Upper lobe of left lung (tissue), 6 donors: ENCODE results near the gene INO80D. TPM values are rescaled to one million over a fixed set of nuclear protein-coding genes. Genes with fewer than 3 reads are reported as not detected.
"Not testable (repeated sequence)": the region's sequence is repeated elsewhere in the genome, so short reads cannot be mapped to it uniquely, and the experiment has no call there.

Source experiments
- ATAC-seq, 2 donors: fragments of 200-7000 bp; cut with Tn5 transposase; one replicate each; pipeline ENCODE4 v1.9.1; 2022; ENCODE audit warnings: mild to moderate bottlenecking in 2 of 2, moderate library complexity in 2 of 2; ENCODE audit not compliant: low FRiP score in 2 of 2
- DNase-seq, 2 donors: peaks; one replicate each; pipeline ENCODE4 v3.0.0-alpha.2; 2019 to 2020
- H3K27ac ChIP-seq, 4 donors: fragments of 200-600 bp; sonication (generic); one replicate each; pipeline ENCODE4 v1.5.1; 2016 to 2019
- H3K27me3 ChIP-seq, 4 donors: fragments of 200-600 bp; sonication (generic); one replicate each; pipeline ENCODE4 v1.5.1; 2017 to 2019
- H3K36me3 ChIP-seq, 4 donors: fragments of 200-600 bp; sonication (generic); one replicate each; pipeline ENCODE4 v1.5.1; 2016 to 2019
- H3K4me1 ChIP-seq, 4 donors: fragments of 200-600 bp; sonication (generic); one replicate each; pipeline ENCODE4 v1.5.1; 2018 to 2019
- H3K4me3 ChIP-seq, 4 donors: fragments of 200-600 bp; sonication (generic); one replicate each; pipeline ENCODE4 v1.5.1; 2017 to 2019; ENCODE audit warnings: mild to moderate bottlenecking in 2 of 4, moderate library complexity in 1 of 4
- H3K9me3 ChIP-seq, 4 donors: fragments of 200-600 bp; sonication (generic); one replicate each; pipeline ENCODE4 v1.5.1; 2018 to 2019
- EP300 ChIP-seq, 4 donors: sonication (generic); formaldehyde crosslinking; IDR thresholded peaks; one replicate each; pipeline ENCODE4 v1.5.1; 2017; ENCODE audit warnings: antibody characterized with exemption in 4 of 4, control low read depth in 2 of 4
- POLR2A ChIP-seq, 4 donors: fragments of 450-650 bp; IDR thresholded peaks; one replicate each; pipeline ENCODE4 v1.5.1; 2016 to 2017; ENCODE audit warnings: antibody characterized with exemption in 4 of 4, mild to moderate bottlenecking in 2 of 4
- POLR2AphosphoS5 ChIP-seq, 2 donors: sonication (generic); formaldehyde crosslinking; IDR thresholded peaks; one replicate each; pipeline ENCODE4 v1.5.1; 2017; ENCODE audit warnings: antibody characterized with exemption in 2 of 2
- WGBS, 2 donors: methylation state at CpG; one replicate each; pipeline ENCODE4 v1.1.5; 2017 to 2018; 5-methylcytosine and 5-hydroxymethylcytosine counted together
- total RNA-seq, 6 donors: library from RNA; depleted of rRNA in 4 of 6; stranded (reverse); fragments of >200 nt in 4 of 6; gene quantifications; one replicate each; pipeline versions ENCODE4 v1.1.0 to v1.2.1, GENCODE V29; 2016 to 2021
- TF ChIP-seq, protein P1 (sequence below), 6 experiments: fragments of 450-650 bp in 4 of 6; fragments of 200-600 bp in 2 of 6; sonication (generic) in 2 of 6; IDR thresholded peaks; one replicate each; pipeline ENCODE4 v1.5.1; 2016 to 2019; ENCODE audit warnings: antibody characterized with exemption in 6 of 6
- donor health status: DM: no; HTN: no; CAD: no; lungs with moderate emphysema.
- donor health status: DM: no; HTN: yes; CAD: no; lungs with severe emphysema.

The INO80D gene
- total RNA-seq, 6 donors from 2014 or later = 13.0 to 50.3 (median 21.9) TPM

DNA sequence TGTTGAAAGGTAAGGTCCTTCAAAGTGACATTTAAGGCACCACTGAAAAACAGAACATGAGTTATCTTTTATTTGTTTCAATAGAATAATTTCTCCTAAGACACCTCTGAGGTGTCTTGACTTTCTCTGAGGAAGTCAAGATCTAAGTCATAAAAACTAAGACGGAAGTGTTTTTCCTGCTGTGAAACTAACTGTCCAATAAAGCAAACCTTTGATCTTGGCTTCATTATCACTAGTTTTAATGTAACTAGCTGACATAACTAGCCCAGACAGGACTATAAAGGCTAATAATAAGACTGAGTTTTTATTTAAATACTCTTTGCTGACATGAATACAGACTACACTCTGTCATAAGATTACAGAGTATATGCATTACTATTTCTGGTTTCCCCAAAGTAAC lies 36.6 kb downstream of the INO80D start:
- Histone ChIP-seq H3K9me3 (no peaks in the 10 kb centered on the region), H3K27me3 (no peaks in the 10 kb centered on the region), H3K4me1 (no peaks in the 10 kb centered on the region), H3K36me3 (peaks cover 3 to 38% (median 7%) of the 10 kb centered on the region in 4 donors), H3K4me3 (no peak overlapping the region), H3K27ac (no peak overlapping the region)
- ATAC-seq = no peak
- DNase-seq = no peak
- 68 to 77% methylated on average over 1 of the region's 1 CpG for WGBS, 2 donors
- no peak for TF ChIP-seq EP300 (IDR thresholded peaks at IDR 0.05)
- TF ChIP-seq POLR2AphosphoS5 (IDR thresholded peaks at IDR 0.05) = no peak
- TF ChIP-seq, protein P1, sequence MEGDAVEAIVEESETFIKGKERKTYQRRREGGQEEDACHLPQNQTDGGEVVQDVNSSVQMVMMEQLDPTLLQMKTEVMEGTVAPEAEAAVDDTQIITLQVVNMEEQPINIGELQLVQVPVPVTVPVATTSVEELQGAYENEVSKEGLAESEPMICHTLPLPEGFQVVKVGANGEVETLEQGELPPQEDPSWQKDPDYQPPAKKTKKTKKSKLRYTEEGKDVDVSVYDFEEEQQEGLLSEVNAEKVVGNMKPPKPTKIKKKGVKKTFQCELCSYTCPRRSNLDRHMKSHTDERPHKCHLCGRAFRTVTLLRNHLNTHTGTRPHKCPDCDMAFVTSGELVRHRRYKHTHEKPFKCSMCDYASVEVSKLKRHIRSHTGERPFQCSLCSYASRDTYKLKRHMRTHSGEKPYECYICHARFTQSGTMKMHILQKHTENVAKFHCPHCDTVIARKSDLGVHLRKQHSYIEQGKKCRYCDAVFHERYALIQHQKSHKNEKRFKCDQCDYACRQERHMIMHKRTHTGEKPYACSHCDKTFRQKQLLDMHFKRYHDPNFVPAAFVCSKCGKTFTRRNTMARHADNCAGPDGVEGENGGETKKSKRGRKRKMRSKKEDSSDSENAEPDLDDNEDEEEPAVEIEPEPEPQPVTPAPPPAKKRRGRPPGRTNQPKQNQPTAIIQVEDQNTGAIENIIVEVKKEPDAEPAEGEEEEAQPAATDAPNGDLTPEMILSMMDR (IDR thresholded peaks at IDR 0.05) = no peak
- TF ChIP-seq POLR2A (IDR thresholded peaks at IDR 0.05) = no peak

DNA sequence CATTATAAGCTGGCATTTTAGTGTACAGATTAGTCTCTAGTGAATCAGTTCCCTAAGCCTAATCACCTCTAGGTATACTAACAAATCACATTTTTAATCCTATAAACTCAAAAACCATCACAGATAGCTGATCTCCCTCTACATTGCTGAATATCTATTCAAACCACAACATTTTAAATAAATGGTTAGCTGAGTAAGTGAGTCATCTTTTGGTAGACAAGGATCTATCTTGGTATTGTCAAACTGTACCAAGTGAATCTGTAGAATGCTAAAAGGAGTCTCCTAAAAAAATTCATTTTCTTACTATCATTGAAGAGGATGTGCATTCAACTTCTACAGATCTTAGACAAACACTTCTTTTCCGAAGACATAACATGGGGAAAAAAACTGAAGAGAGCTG lies 40.7 kb downstream of the INO80D start:
- no peaks in the 10 kb centered on the region for H3K4me1 ChIP-seq
- no peak overlapping the region for H3K4me3 ChIP-seq
- H3K36me3 ChIP-seq = peaks cover 3 to 27% (median 9%) of the 10 kb centered on the region in 4 donors
- no peaks in the 10 kb centered on the region for H3K27me3 ChIP-seq
- H3K9me3 ChIP-seq = no peaks in the 10 kb centered on the region
- no peak for ATAC-seq
- 79 to 88% methylated on average over 1 of the region's 1 CpG for WGBS, 2 donors
- no peak overlapping the region for H3K27ac ChIP-seq
- no peak for TF ChIP-seq POLR2AphosphoS5 (IDR thresholded peaks at IDR 0.05)
- TF ChIP-seq, protein P1 (IDR thresholded peaks at IDR 0.05) = no peak
- TF ChIP-seq POLR2A (IDR thresholded peaks at IDR 0.05) = no peak
- DNase-seq = no peak

DNA sequence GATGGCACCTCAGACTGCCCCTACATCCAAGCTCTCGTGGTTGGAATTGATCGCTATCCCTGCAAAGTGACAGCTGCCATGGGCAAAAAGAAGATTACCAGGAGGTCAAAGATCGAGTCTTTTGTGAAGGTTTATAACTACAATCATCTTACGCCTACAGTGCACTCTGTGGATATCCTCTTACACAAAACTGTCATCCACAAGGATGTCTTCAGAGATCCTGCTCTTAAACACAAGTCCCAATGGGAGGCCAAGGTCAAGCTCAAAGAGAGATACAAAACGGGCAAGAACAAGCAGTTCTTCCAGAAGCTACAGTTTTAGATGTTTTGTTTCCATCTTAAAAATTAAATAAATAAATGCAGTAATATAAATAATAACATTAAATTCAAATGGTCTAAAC lies 45.4 kb downstream of the INO80D start:
- ATAC-seq (no peak), DNase-seq (no peak)
- Histone ChIP-seq H3K4me1 (no peaks in the 10 kb centered on the region), H3K4me3 (no peak overlapping the region), H3K27me3 (no peaks in the 10 kb centered on the region), H3K9me3 (no peaks in the 10 kb centered on the region), H3K27ac (no peak overlapping the region), H3K36me3 (peaks cover 0 to 40% (median 6%) of the 10 kb centered on the region in 4 donors)
- 93 to 94% methylated on average over 5 of the region's 5 CpGs for WGBS, 2 donors
- TF ChIP-seq, protein P1 (IDR thresholded peaks at IDR 0.05) = no peak
- TF ChIP-seq POLR2A (IDR thresholded peaks at IDR 0.05) (no peak), EP300 (IDR thresholded peaks at IDR 0.05) (no peak), POLR2AphosphoS5 (IDR thresholded peaks at IDR 0.05) (no peak)

DNA sequence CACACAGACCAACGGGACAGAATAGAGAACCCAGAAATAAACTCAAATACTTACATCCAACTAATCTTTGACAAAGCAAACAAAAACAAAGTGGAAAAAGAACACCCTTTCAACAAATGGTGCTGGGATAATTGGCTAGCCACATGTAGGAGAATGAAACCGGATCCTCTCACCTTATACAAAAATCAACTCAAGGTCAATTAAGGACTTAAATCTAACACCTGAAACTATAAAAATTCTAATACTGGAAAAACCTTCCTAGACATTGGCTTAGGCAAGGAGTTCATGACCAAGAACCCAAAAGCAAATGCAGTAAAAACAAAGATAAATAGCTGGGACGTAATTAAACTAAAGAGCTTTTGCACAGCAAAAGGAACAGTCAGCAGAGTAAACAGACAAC lies 50.6 kb downstream of the INO80D start:
- not testable (repeated sequence) for H3K9me3 ChIP-seq, H3K27me3 ChIP-seq, H3K27ac ChIP-seq, DNase-seq, H3K4me3 ChIP-seq, ATAC-seq, H3K4me1 ChIP-seq
- H3K36me3 ChIP-seq = peaks cover 0 to 49% (median 9%) of the 10 kb centered on the region in 4 donors
- 91 to 92% methylated on average over 3 of the region's 3 CpGs for WGBS, 2 donors

DNA sequence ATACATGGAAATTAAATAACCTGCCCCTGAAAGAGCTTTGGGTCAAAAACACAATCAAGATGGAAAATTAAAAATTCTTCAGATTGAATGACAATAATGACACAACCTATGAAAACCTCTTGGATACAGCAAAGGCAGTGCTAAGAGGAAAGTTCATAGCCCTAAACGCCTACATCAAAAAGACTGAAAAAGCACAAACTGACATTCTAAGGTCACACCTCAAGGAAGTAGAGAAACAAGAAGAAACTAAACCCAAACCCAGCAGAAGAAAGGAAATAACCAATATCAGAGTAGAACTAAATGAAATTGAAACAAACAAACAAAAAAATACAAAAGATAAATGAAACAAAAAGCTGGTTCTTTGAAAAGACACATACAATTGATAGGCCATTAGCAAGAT lies 52.5 kb downstream of the INO80D start:
- not testable (repeated sequence) for ATAC-seq, H3K27me3 ChIP-seq, H3K27ac ChIP-seq, H3K4me1 ChIP-seq, H3K9me3 ChIP-seq, H3K4me3 ChIP-seq, DNase-seq
- H3K36me3 ChIP-seq = peaks cover 0 to 38% (median 6%) of the 10 kb centered on the region in 4 donors
- WGBS, 2 donors = 94 to 100% methylated on average over 1 of the region's 1 CpG

DNA sequence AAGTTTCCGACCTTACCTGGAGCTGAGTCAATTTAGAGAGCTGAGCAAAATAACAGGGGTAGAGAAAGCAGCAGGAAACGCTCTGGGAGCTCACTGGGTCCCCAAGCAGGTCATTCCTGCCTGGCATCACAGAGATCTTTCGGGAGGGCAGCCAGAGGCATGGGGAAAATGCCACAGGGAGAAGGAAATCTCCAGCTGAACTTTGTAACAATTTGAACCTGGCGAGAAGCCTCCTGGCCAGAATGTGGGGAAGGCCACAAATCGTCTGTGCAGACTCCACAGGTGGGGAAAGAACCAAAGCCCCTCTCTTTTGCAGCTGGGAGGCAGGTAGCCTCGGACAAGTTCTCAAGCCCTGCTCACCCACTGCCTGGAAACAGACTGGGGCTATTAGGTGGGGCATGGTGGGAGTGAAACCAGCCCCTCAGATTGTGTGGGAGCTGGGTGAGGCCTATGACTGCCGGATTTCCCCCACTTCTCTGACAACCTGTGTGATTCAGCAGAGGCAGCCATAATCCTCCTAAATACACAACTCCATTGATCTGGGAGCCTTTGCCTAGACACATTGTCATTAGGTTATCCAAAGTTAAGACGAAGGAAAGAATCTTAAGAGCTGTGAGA lies 53.9 kb downstream of the INO80D start:
- no peaks in the 10 kb centered on the region for H3K4me1 ChIP-seq
- no peaks in the 10 kb centered on the region for H3K9me3 ChIP-seq
- DNase-seq = no peak
- peaks cover 0 to 43% (median 15%) of the 10 kb centered on the region in 4 donors for H3K36me3 ChIP-seq
- TF ChIP-seq POLR2AphosphoS5 (IDR thresholded peaks at IDR 0.05) (no peak), POLR2A (IDR thresholded peaks at IDR 0.05) (no peak), EP300 (IDR thresholded peaks at IDR 0.05) (no peak)
- TF ChIP-seq, protein P1 (IDR thresholded peaks at IDR 0.05) = no peak
- ATAC-seq = no peak
- H3K4me3 ChIP-seq = no peak overlapping the region
- H3K27ac ChIP-seq = no peak overlapping the region
- 94 to 97% methylated on average over 8 of the region's 8 CpGs for WGBS, 2 donors
- no peaks in the 10 kb centered on the region for H3K27me3 ChIP-seq
